HCT116 (cell line): ENCODE data around the gene GSTA2. TPM values are rescaled to one million over a fixed set of nuclear protein-coding genes. Genes with fewer than 3 reads are reported as not detected.

Source experiments
- ATAC-seq: fragments of 200-7000 bp; cut with Tn5 transposase; 2 replicates; pipeline ENCODE4 v1.9.1; 2020; ENCODE audit warnings: mild to moderate bottlenecking, moderate library complexity
- BruUV-seq: library from RNA; stranded (reverse); fragments of 400-500 nt; replicated peaks from 2 replicates; lab custom pipeline; 2021; lab: Mats Ljungman, UMichigan
- CTCF ChIA-PET: fragments of 300-600 bp; sonication (Branson Sonifier 250); formaldehyde crosslinking; loops from one replicate; lab custom pipeline; 2021; ENCODE audit warnings: antibody characterized with exemption; lab: Charles Lee
- POLR2A ChIA-PET: fragments of 300-600, 350-600 bp; sonication (Branson Sonifier 250); formaldehyde crosslinking; loops from one replicate; lab custom pipeline; 2021; ENCODE audit warnings: antibody characterized with exemption; lab: Charles Lee
- RAD21 ChIA-PET, 2 experiments: fragments of 300-600 bp; sonication (Branson Sonifier 250); formaldehyde crosslinking; loops; one replicate each; lab custom pipeline; 2023; ENCODE audit warnings: low total read pairs in 2 of 2; ENCODE audit not compliant: uncharacterized antibody in 2 of 2, unreplicated experiment in 2 of 2, low non-redundant PET in 1 of 2; lab: Charles Lee
- DNase-seq: peaks from one replicate; pipeline ENCODE4 v3.0.0-alpha.2; 2010; ENCODE audit warnings: low read depth, low spot score
- H2AFZ ChIP-seq: fragments of 200-600 bp; shearing (Covaris generic), sonication (generic); 2 replicates; pipeline ENCODE4 v1.6.1; 2017; ENCODE audit warnings: low read depth, mixed run types, mixed read lengths, antibody characterized with exemption, low read length; ENCODE audit not compliant: poor library complexity, severe bottlenecking
- H3K27ac ChIP-seq: 2 replicates; pipeline ENCODE4 v1.5.1; 2012; ENCODE audit warnings: low read depth, low read length
- H3K27me3 ChIP-seq: fragments of 200-600 bp; sonication (generic); 2 replicates; pipeline ENCODE4 v1.6.1; 2016; ENCODE audit warnings: mixed run types, low read length, mixed read lengths; ENCODE audit not compliant: insufficient read depth
- H3K36me3 ChIP-seq, 2 experiments: fragments of 200-500 bp in 1 of 2; fragments of 200-600 bp in 1 of 2; sonication (Bioruptor generic) in 1 of 2; sonication (generic) in 1 of 2; 2 replicates each; pipeline versions ENCODE4 v1.5.1 to v1.6.1; 2014 to 2016; ENCODE audit warnings: low read length in 2 of 2, inconsistent platforms in 1 of 2, mixed read lengths in 1 of 2, mixed run types in 1 of 2; ENCODE audit not compliant: insufficient read depth in 2 of 2, control insufficient read depth in 1 of 2
- H3K4me1 ChIP-seq, 2 experiments: fragments of 200-600 bp in 1 of 2; sonication (generic) in 1 of 2; 2 replicates each; pipeline versions ENCODE4 v1.5.1 to v1.6.1; 2012 to 2017; ENCODE audit warnings: low read length in 2 of 2, inconsistent platforms in 1 of 2, mild to moderate bottlenecking in 1 of 2, mixed read lengths in 1 of 2, mixed run types in 1 of 2, moderate library complexity in 1 of 2; ENCODE audit not compliant: insufficient read depth in 2 of 2, control insufficient read depth in 1 of 2
- H3K4me2 ChIP-seq: fragments of 200-600 bp; sonication (generic); 2 replicates; pipeline ENCODE4 v1.6.1; 2017; ENCODE audit warnings: mixed run types, low read length, mixed read lengths
- H3K4me3 ChIP-seq, 2 experiments: fragments of 200-600 bp in 1 of 2; sonication (generic) in 1 of 2; replicated peaks in 1 of 2; 2 replicates each; pipeline ENCODE4 v1.5.1; 2011 to 2016; ENCODE audit warnings: low read length in 2 of 2, control low read depth in 1 of 2, low read depth in 1 of 2, mild to moderate bottlenecking in 1 of 2, mixed read lengths in 1 of 2, mixed run types in 1 of 2
- H3K79me2 ChIP-seq: fragments of 200-600 bp; sonication (generic); 2 replicates; pipeline ENCODE4 v1.6.1; 2017; ENCODE audit warnings: mild to moderate bottlenecking, mixed run types, low read length, moderate library complexity, mixed read lengths; ENCODE audit not compliant: insufficient read depth
- H3K9ac ChIP-seq: fragments of 200-600 bp; sonication (generic); 2 replicates; pipeline ENCODE4 v1.6.1; 2016; ENCODE audit warnings: low read length, mixed read lengths
- H3K9me2 ChIP-seq: fragments of 200-600 bp; sonication (generic), shearing (Covaris generic); 2 replicates; pipeline ENCODE4 v1.6.1; 2017; ENCODE audit warnings: mixed run types, mild to moderate bottlenecking, moderate library complexity; ENCODE audit not compliant: insufficient read depth
- H3K9me3 ChIP-seq, 2 experiments: fragments of 200-500 bp in 1 of 2; fragments of 200-600 bp in 1 of 2; sonication (Bioruptor generic) in 1 of 2; sonication (generic) in 1 of 2; 2 replicates each; pipeline ENCODE4 v1.6.1; 2014 to 2017; ENCODE audit warnings: low read length in 2 of 2, mixed read lengths in 2 of 2, inconsistent platforms in 1 of 2, low read depth in 1 of 2, mild to moderate bottlenecking in 1 of 2, mixed run types in 1 of 2, moderate library complexity in 1 of 2; ENCODE audit not compliant: control insufficient read depth in 1 of 2, insufficient read depth in 1 of 2
- H4K20me1 ChIP-seq: fragments of 200-600 bp; sonication (generic), shearing (Covaris generic); 2 replicates; pipeline ENCODE4 v1.6.1; 2017; ENCODE audit warnings: mixed run types, mild to moderate bottlenecking, moderate library complexity; ENCODE audit not compliant: insufficient read depth
- EGR1 ChIP-seq: IDR thresholded peaks from 2 replicates; pipeline ENCODE4 v1.6.1; 2012; ENCODE audit warnings: low read depth
- ELF1 ChIP-seq: IDR thresholded peaks from 2 replicates; pipeline ENCODE4 v1.6.1; 2012; ENCODE audit warnings: low read depth, borderline replicate concordance
- EZH2phosphoT487 ChIP-seq: fragments of 200-600 bp; IDR thresholded peaks from 2 replicates; pipeline ENCODE4 v1.6.1; 2018; ENCODE audit warnings: antibody characterized with exemption, borderline replicate concordance
- POLR2AphosphoS5 ChIP-seq: IDR thresholded peaks from 2 replicates; pipeline ENCODE4 v1.6.1; 2011; ENCODE audit warnings: mild to moderate bottlenecking, low read depth, low read length, moderate library complexity
- RAD21 ChIP-seq: IDR thresholded peaks from 2 replicates; pipeline ENCODE4 v1.6.1; 2012; ENCODE audit warnings: low read depth, mild to moderate bottlenecking
- SIN3A ChIP-seq: IDR thresholded peaks from 2 replicates; pipeline ENCODE4 v1.6.1; 2012; ENCODE audit warnings: low read depth
- SP1 ChIP-seq: IDR thresholded peaks from 2 replicates; pipeline ENCODE4 v1.6.1; 2012; ENCODE audit warnings: low read depth
- SRF ChIP-seq: IDR thresholded peaks from 2 replicates; pipeline ENCODE4 v1.6.1; 2012; ENCODE audit warnings: low read depth
- TCF7L2 ChIP-seq: IDR thresholded peaks from 2 replicates; pipeline ENCODE4 v1.7.0; 2011; ENCODE audit warnings: borderline replicate concordance, inconsistent platforms; ENCODE audit not compliant: insufficient read depth, insufficient read length; ENCODE audit errors: extremely low read depth
- YY1 ChIP-seq: IDR thresholded peaks from 2 replicates; pipeline ENCODE4 v1.6.1; 2011; ENCODE audit warnings: low read length, low read depth, moderate library complexity, mild to moderate bottlenecking; ENCODE audit not compliant: insufficient replicate concordance; ENCODE audit errors: extremely low read depth
- ZFX ChIP-seq: fragments of 450-650 bp; IDR thresholded peaks from 2 replicates; pipeline ENCODE4 v1.6.1; 2017
- ZNF274 ChIP-seq: fragments of 200-500 bp; sonication (Bioruptor generic); IDR thresholded peaks from 2 replicates; pipeline ENCODE4 v1.6.1; 2014; ENCODE audit warnings: mild to moderate bottlenecking, low read depth, low read length, inconsistent platforms
- intact Hi-C: fragments of 100-400 bp; cut with micrococcal nuclease; formaldehyde crosslinking; loops from 2 replicates; pipeline ENCODE4 v1.10.0; 2022
- total RNA-seq: library from RNA; stranded (reverse); gene quantifications from one replicate; pipeline ENCODE4 v1.2.1, GENCODE V29; 2021; ENCODE audit not compliant: unreplicated experiment
- TF ChIP-seq, protein P1 (sequence below): IDR thresholded peaks from 2 replicates; pipeline ENCODE4 v1.6.1; 2012
- TF ChIP-seq, protein P2 (sequence below): IDR thresholded peaks from 2 replicates; pipeline ENCODE4 v1.6.1; 2012
- TF ChIP-seq, protein P3 (sequence below), 3 experiments: fragments of 200-600 bp in 1 of 3; sonication (generic) in 1 of 3; IDR thresholded peaks in 2 of 3; conservative IDR thresholded peaks in 1 of 3; 2 replicates each; pipeline ENCODE4 v1.5.1; 2012 to 2017; ENCODE audit warnings: low read depth in 2 of 3, low read length in 2 of 3, antibody characterized with exemption in 1 of 3, borderline replicate concordance in 1 of 3, control low read depth in 1 of 3, mild to moderate bottlenecking in 1 of 3, mixed read lengths in 1 of 3, mixed run types in 1 of 3, moderate library complexity in 1 of 3; ENCODE audit not compliant: insufficient read depth in 1 of 3

The GSTA2 gene
- total RNA-seq, 1 experiment from 2014 or later, result not detected

DNA sequence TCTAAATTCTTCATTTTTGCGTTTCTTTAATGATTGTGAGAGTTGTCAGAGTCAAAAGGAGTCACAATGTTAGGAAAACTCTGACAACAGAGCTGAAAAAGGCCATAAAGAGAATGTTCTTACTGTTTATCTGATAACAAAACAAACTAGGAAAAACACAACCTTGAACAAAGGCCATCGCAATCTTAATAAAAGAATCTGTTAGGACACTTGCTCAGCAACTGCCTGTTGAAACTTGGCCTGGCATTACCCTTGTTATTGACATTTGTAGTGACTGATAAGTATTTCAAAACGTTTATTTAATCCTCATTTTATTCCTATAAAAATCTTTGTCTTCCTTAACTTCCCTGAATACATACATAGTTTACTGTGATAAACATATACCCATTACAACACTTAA lies 24.6 kb upstream of the GSTA2 start:
- H3K4me2 ChIP-seq, result no peak overlapping the region
- H2AFZ ChIP-seq, result no peak overlapping the region
- no peaks in the 10 kb centered on the region for H3K9me3 ChIP-seq
- BruUV-seq, result no TSS peak
- CTCF ChIA-PET, result interaction anchor here (0.6 kb wide), 1 partner anchor 369 kb away, joined by 4 read pairs; no protein-coding TSS in a partner anchor
- no peaks in the 10 kb centered on the region for H3K9me2 ChIP-seq
- TF ChIP-seq RAD21, result no peak
- TF ChIP-seq SIN3A, result no peak
- no peak for TF ChIP-seq ZFX
- TF ChIP-seq SP1, result no peak
- TF ChIP-seq EGR1, result no peak
- no peak for TF ChIP-seq EZH2phosphoT487
- TF ChIP-seq SRF, result no peak
- TF ChIP-seq, protein P1, sequence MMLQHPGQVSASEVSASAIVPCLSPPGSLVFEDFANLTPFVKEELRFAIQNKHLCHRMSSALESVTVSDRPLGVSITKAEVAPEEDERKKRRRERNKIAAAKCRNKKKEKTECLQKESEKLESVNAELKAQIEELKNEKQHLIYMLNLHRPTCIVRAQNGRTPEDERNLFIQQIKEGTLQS, result no peak
- TF ChIP-seq, protein P2, sequence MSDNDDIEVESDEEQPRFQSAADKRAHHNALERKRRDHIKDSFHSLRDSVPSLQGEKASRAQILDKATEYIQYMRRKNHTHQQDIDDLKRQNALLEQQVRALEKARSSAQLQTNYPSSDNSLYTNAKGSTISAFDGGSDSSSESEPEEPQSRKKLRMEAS, result no peak
- TF ChIP-seq ELF1, result no peak
- no peak for TF ChIP-seq POLR2AphosphoS5
- TF ChIP-seq, protein P3, sequence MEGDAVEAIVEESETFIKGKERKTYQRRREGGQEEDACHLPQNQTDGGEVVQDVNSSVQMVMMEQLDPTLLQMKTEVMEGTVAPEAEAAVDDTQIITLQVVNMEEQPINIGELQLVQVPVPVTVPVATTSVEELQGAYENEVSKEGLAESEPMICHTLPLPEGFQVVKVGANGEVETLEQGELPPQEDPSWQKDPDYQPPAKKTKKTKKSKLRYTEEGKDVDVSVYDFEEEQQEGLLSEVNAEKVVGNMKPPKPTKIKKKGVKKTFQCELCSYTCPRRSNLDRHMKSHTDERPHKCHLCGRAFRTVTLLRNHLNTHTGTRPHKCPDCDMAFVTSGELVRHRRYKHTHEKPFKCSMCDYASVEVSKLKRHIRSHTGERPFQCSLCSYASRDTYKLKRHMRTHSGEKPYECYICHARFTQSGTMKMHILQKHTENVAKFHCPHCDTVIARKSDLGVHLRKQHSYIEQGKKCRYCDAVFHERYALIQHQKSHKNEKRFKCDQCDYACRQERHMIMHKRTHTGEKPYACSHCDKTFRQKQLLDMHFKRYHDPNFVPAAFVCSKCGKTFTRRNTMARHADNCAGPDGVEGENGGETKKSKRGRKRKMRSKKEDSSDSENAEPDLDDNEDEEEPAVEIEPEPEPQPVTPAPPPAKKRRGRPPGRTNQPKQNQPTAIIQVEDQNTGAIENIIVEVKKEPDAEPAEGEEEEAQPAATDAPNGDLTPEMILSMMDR (IDR thresholded peaks at IDR 0.05 in 2 of 3, conservative IDR thresholded peaks at IDR 0.05 in 1 of 3; ENCODE audit: borderline replicate concordance in 1 of 3, insufficient read depth in 1 of 3, low read depth in 2 of 3, low read length in 2 of 3), result no peak
- TF ChIP-seq TCF7L2, result no peak
- no peak for TF ChIP-seq ZNF274
- TF ChIP-seq YY1, result no peak
- no peaks in the 10 kb centered on the region for H3K79me2 ChIP-seq
- no peaks in the 10 kb centered on the region for H4K20me1 ChIP-seq
- no peak overlapping the region for H3K27ac ChIP-seq
- ATAC-seq (no peak), DNase-seq (no peak)
- no peak overlapping the region for H3K9ac ChIP-seq
- H3K27me3 ChIP-seq, result no peaks in the 10 kb centered on the region
- intact Hi-C loops, result no loop called here
- H3K4me3 ChIP-seq, result no peak overlapping the region
- H3K4me1 ChIP-seq, result no peaks in the 10 kb centered on the region
- H3K36me3 ChIP-seq, result no peaks in the 10 kb centered on the region
- RAD21 ChIA-PET, result no interaction called here
- POLR2A ChIA-PET, result no interaction called here
